Articular chondrocyte of knee joint (primary cell): Measurements from ENCODE around the gene ANKRD13C. TPM values are rescaled to one million over a fixed set of nuclear protein-coding genes. Genes with fewer than 3 reads are reported as not detected.

Source experiments
- total RNA-seq: library from RNA; depleted of rRNA; stranded (reverse); fragments of >200 nt; gene quantifications from 2 replicates; pipeline ENCODE4 v1.2.3, GENCODE V29; 2012

Gene ANKRD13C
- 40.6 and 43.5 TPM in 2 replicates for total RNA-seq

DNA sequence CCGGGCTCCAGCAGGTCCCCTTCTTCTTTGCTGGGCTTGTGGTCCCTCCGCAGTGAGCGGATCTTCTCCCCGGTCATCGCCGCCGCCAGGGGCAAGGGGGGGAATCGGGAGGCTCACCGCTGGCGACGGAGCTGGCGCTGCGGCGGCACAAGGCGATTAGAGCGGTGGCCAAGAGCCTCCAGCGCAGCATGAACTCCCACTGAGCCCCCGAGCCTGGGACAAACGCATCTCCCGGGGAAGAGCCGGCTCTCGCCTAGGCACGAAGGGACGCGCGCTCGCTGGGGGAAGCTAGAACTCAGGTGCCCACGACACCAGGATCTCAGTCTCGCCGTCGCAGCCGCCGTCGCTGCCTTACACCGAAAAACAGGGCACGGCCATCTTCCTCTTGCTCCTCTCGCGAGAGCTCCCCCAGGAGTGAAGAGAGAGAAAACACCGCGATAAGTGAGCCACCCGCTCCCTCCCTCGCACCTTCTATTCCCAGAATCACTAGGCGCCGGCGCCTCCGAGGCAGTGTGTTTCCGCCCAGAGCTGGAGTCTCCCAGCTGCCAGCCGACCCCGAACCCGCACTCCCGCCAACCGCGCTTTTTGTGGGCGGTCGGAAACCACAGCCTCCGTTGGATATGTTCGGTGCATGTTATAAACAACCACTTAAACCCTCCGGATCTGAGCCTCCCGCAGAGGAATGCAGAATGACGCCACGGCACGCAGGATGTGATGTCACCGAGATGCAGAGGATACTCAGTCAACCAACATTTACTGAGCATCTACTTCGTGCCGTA, at the start of gene ANKRD13C:
ANKRD13C (minus strand) TSS at position 391 of the 779 bp plus-strand sequence; CDS start at position 77, 314 bp downstream.

DNA sequence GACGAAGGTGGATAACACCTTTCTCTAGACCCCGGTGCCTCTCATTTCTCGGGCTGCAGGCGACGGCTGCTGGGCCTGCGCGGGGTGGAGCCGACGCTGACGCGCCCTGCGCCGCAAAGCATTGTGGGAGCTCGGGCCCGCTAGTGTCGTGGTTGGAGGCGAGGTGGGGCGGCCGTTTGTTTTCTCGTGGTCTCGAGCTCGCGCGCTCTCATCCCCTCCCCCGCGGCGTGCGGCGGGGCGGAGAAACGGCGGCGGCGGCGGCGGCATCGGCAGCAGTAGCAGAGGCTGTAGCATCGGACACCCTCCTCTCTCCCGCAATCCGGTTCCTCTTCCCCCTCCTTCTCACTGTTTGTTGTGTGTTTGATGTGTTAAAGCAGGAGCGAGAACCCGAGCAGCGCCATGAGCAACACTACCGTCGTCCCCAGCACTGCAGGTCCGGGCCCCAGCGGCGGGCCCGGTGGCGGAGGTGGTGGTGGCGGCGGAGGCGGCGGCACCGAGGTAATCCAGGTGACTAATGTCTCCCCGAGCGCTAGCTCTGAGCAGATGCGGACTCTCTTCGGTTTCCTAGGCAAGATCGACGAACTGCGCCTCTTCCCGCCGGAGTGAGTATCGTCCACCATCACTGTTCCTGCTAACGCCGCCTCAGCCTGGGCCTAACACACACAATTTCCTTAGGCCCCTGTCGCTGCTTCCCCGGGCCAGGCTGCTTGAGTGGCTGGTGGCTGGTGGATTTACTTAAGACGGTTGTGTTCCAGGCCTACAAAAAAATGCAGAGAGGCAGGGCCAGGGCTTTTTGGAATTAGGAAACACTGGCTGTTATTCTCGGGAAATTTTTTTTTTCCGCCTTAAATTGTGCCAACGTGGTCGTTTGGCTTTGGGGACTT, 133.0 kb downstream of the ANKRD13C start, which contains the start of gene SRSF11:
SRSF11 (plus strand) TSS at position 143 of the 884 bp plus-strand sequence; CDS start at position 400, 257 bp downstream.

Other genes with a start within 250 kb of the ANKRD13C start
- 22.1 and 25.1 TPM in 2 replicates for gene LRRC40, start 149.1 kb downstream of the ANKRD13C start, total RNA-seq
- 179 and 182 TPM in 2 replicates for gene SRSF11, start 133.3 kb downstream of the ANKRD13C start, total RNA-seq
- gene CTH, start 56.5 kb upstream of the ANKRD13C start, total RNA-seq, result 6.3 and 11.2 TPM in 2 replicates